ENCODE results near the gene PTPRN. TPM values are rescaled to one million over a fixed set of nuclear protein-coding genes. Genes with fewer than 3 reads are reported as not detected.

Gene PTPRN
- total RNA-seq, 2 donors from 2014 or later: 1.9 to 2.0 TPM

DNA sequence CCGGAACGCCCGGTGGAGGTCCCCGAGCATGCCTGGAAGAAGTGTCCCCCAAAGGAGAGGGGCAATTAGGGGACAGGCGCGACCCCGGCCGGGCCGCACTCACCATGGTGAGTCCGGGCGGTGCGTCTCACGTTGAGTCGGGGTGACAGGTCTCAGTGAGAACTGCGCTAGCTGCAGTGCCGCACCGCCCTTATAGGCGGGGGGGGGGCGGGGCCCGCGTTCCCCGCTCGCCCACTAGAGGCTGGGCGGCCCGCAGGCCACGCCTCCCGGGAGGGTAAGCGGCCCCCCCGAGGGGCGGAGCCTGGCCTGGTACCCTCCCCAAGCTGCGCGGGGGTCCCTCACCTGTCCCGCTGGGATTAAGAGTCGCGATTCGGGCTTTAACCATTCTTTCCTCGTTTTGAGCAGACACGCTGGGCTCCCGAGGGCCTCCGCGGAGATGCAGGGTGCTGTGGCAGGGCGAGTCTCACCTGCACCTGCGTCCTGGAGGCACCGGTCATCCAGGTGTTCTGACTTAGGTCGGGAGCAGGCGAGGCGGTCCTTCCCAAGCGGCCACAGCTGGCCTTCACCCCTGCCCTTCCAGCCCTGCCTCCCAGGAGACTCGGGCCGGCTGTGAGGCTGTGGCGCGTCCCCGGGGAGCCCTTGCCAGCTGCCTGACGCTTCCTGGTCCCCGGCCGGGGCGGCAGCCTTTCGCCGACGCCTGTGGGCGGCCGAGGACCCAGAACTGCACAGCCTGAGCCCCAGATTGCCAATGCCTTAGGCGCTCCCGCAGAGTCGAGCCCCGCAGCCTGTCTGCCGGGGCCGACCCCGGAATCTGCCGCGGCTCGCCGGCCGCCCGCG lies 55.2 kb downstream of the PTPRN start, which contains the start of gene TUBA4A:
TSS of gene TUBA4A (minus strand) at position 166 of the 837 bp plus-strand sequence. CDS start at position 106, 60 bp downstream.
- H3K4me3 ChIP-seq: peak within 1 kb of the TSS; percentile 89
- H3K9me3 ChIP-seq: no peaks in the 10 kb centered on the region
- H3K27me3 ChIP-seq: no peaks in the 10 kb centered on the region
- TF ChIP-seq, protein P1, sequence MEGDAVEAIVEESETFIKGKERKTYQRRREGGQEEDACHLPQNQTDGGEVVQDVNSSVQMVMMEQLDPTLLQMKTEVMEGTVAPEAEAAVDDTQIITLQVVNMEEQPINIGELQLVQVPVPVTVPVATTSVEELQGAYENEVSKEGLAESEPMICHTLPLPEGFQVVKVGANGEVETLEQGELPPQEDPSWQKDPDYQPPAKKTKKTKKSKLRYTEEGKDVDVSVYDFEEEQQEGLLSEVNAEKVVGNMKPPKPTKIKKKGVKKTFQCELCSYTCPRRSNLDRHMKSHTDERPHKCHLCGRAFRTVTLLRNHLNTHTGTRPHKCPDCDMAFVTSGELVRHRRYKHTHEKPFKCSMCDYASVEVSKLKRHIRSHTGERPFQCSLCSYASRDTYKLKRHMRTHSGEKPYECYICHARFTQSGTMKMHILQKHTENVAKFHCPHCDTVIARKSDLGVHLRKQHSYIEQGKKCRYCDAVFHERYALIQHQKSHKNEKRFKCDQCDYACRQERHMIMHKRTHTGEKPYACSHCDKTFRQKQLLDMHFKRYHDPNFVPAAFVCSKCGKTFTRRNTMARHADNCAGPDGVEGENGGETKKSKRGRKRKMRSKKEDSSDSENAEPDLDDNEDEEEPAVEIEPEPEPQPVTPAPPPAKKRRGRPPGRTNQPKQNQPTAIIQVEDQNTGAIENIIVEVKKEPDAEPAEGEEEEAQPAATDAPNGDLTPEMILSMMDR (IDR thresholded peaks at IDR 0.05): peak; percentile 15
- no peaks in the 10 kb centered on the region for H3K36me3 ChIP-seq
- intact Hi-C loops (cut with DNase I): no loop called here
- peak within 1 kb of the TSS; percentile 81 for H3K27ac ChIP-seq
- peak; percentile 94 for DNase-seq
- peak within 1 kb of the TSS; percentile 83 to 94 for H3K9ac ChIP-seq (ENCODE audit: low read depth in 2 of 2, low read length in 2 of 2)
- peaks cover 26% of the 10 kb centered on the region for H3K4me1 ChIP-seq

DNA sequence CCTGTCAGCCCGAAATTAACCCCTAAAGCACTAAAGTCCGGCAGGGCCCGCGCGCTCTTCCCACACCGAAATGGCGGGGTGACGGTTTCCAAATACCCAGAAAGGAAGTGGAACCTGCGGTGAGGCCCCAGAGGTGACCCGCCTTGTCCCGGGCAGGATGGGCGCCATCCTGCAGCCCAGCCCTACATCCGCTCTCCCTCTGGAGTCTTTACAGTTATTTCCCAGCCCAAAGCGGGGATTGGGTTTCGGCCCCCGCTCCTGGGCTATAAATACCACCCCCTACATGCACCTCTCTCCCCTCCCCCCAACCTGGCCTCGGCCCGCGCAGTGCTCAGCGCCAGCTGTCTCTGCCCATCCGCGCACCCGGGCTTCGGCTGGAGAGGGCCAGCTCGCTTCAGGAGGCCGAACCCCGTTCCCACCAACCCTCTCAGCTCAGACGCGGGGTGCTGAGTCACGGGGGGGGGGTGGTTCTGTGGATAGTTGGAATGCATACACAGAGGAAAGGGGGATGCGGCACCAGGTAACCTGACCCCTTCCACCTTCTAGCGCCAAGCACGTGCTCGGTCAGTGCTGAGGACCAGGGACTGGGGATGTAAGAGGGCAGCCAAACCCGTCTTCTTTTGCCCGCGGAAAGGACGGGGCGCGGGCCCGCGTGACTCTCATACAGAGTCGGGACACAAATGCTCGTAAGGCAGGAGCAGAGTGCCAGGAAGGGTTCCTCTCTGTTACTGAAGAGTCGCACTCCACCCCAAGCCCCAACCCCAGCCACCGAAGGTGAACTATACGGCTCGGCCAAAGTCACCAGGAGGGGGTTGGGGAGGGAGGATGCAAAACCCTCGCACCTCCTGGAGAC lies 56.1 kb downstream of the PTPRN start, which contains the start of gene TUBA4B:
TSS of gene TUBA4B (plus strand) at position 344 of the 853 bp plus-strand sequence. CDS start at position 509, 165 bp downstream.
- H3K27me3 ChIP-seq: no peaks in the 10 kb centered on the region
- TF ChIP-seq, protein P1 (IDR thresholded peaks at IDR 0.05): no peak
- peak within 1 kb of the TSS; percentile 83 to 94 for H3K9ac ChIP-seq (ENCODE audit: low read depth in 2 of 2, low read length in 2 of 2)
- no peaks in the 10 kb centered on the region for H3K9me3 ChIP-seq
- intact Hi-C loops (cut with DNase I): no loop called here
- no peaks in the 10 kb centered on the region for H3K36me3 ChIP-seq
- H3K4me1 ChIP-seq: peaks cover 26% of the 10 kb centered on the region
- peak within 1 kb of the TSS; percentile 81 for H3K27ac ChIP-seq
- DNase-seq: peak; percentile 63
- H3K4me3 ChIP-seq: peak within 1 kb of the TSS; percentile 89

- peak overlapping the region; percentile 81 for H3K27ac ChIP-seq
- peak; percentile 47 for DNase-seq
- H3K9ac ChIP-seq (ENCODE audit: low read depth in 2 of 2, low read length in 2 of 2): peak overlapping the region in 1 of 2 donors; percentile 94
- H3K9me3 ChIP-seq: no peaks in the 10 kb centered on the region
- no peaks in the 10 kb centered on the region for H3K27me3 ChIP-seq
- TF ChIP-seq, protein P1 (IDR thresholded peaks at IDR 0.05): no peak
- no peaks in the 10 kb centered on the region for H3K36me3 ChIP-seq
- H3K4me1 ChIP-seq: peaks cover 28% of the 10 kb centered on the region
- peak overlapping the region; percentile 89 for H3K4me3 ChIP-seq
- intact Hi-C loops (cut with DNase I): no loop called here
These were observed 56.7 kb downstream of the PTPRN start for GRCh38 chr2:219252570-219252899.

- TF ChIP-seq, protein P1 (IDR thresholded peaks at IDR 0.05): no peak
- H3K4me1 ChIP-seq: peaks cover 32% of the 10 kb centered on the region
- no peaks in the 10 kb centered on the region for H3K36me3 ChIP-seq
- no peaks in the 10 kb centered on the region for H3K9me3 ChIP-seq
- intact Hi-C loops (cut with DNase I): no loop called here
- H3K4me3 ChIP-seq: peak overlapping the region; percentile 89
- peak; percentile 43 for DNase-seq
- no peaks in the 10 kb centered on the region for H3K27me3 ChIP-seq
- H3K27ac ChIP-seq: peak overlapping the region; percentile 81
- H3K9ac ChIP-seq (ENCODE audit: low read depth in 2 of 2, low read length in 2 of 2): peak overlapping the region in 1 of 2 donors; percentile 94
These were observed 57.1 kb downstream of the PTPRN start for GRCh38 chr2:219252084-219252483.

GRCh38 chr2:219251656-219252055 lies 57.5 kb downstream of the PTPRN start:
- intact Hi-C loops (cut with DNase I): no loop called here
- TF ChIP-seq, protein P1 (IDR thresholded peaks at IDR 0.05): no peak
- Histone ChIP-seq H3K36me3 (no peaks in the 10 kb centered on the region), H3K27ac (peak overlapping the region; percentile 81), H3K4me1 (peaks cover 35% of the 10 kb centered on the region), H3K9ac (ENCODE audit: low read depth in 2 of 2, low read length in 2 of 2) (peak overlapping the region in 1 of 2 donors; percentile 94), H3K9me3 (no peaks in the 10 kb centered on the region), H3K4me3 (peak overlapping the region; percentile 89), H3K27me3 (no peaks in the 10 kb centered on the region)
- DNase-seq: no peak

Measured in colonic mucosa (tissue), 4 donors.